Measurements from ENCODE around the gene MRPL9.

The MRPL9 gene

GRCh38 chr1:151729157-151729965 is 33.9 kb downstream of the MRPL9 start:
- Histone ChIP-seq H3K4me1 (ENCODE audit: control insufficient read depth, insufficient read depth, low read length) (peaks cover 21% of the 10 kb centered on the region), H3K9me3 (ENCODE audit: control insufficient read depth, insufficient read depth, low read length) (no peaks in the 10 kb centered on the region), H3K36me3 (ENCODE audit: control insufficient read depth, insufficient read depth, low read length) (no peaks in the 10 kb centered on the region), H3K9ac (ENCODE audit: low read depth, low read length) (no peak overlapping the region), H3K4me3 (ENCODE audit: low read depth, low read length) (no peak overlapping the region), H3K27ac (ENCODE audit: low read depth, low read length) (no peak overlapping the region), H3K27me3 (ENCODE audit: control insufficient read depth, insufficient read depth, low read length) (peaks cover 11% of the 10 kb centered on the region; the same call in 1 of the 2 replicates)

GRCh38 chr1:151728151-151729054 is 34.9 kb downstream of the MRPL9 start:
- Histone ChIP-seq H3K9ac (ENCODE audit: low read depth, low read length) (no peak overlapping the region), H3K27me3 (ENCODE audit: control insufficient read depth, insufficient read depth, low read length) (peaks cover 14% of the 10 kb centered on the region; the same call in 1 of the 2 replicates), H3K4me1 (ENCODE audit: control insufficient read depth, insufficient read depth, low read length) (peaks cover 24% of the 10 kb centered on the region), H3K27ac (ENCODE audit: low read depth, low read length) (peak overlapping the region; percentile 40), H3K36me3 (ENCODE audit: control insufficient read depth, insufficient read depth, low read length) (no peaks in the 10 kb centered on the region), H3K9me3 (ENCODE audit: control insufficient read depth, insufficient read depth, low read length) (no peaks in the 10 kb centered on the region), H3K4me3 (ENCODE audit: low read depth, low read length) (peak overlapping the region; percentile 37; the same call in 1 of the 2 replicates)

DNA sequence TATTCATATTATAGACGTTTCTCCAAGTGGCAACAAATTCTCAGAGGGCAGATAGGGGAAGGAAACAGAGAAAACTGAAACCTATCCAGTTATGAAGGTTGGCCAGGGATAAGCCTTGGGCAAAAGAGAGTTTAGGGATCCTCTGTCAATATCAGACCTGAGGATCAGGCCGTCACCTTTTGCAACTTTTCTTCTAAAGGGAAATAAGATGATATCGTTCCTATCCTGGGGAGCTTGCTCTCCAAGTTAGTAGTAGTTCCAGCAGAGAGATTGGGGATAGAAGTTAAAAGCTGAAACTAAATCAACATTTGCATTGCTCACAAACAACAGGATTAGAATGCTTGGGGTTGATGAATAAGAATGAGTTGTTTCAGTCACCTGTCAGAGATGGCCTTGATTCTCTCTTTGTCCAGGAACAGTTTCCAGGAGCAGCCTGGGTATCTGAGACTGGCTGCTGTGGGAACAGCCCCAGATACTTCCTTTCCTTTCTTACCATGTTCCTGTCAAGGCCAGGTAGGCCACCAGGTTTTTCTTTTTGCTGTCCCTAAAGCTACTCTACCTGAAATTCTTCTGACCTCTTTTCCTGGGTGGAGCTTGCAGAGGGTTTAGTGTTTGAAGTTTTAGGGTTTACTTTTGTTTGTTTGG is 39.4 kb downstream of the MRPL9 start:
- H3K27ac ChIP-seq (ENCODE audit: low read depth, low read length): peak overlapping the region; percentile 27
- no peaks in the 10 kb centered on the region for H3K36me3 ChIP-seq (ENCODE audit: control insufficient read depth, insufficient read depth, low read length)
- H3K4me1 ChIP-seq (ENCODE audit: control insufficient read depth, insufficient read depth, low read length): peaks cover 26% of the 10 kb centered on the region
- H3K27me3 ChIP-seq (ENCODE audit: control insufficient read depth, insufficient read depth, low read length): peaks cover 55% of the 10 kb centered on the region
- no peak overlapping the region for H3K4me3 ChIP-seq (ENCODE audit: low read depth, low read length)
- H3K9ac ChIP-seq (ENCODE audit: low read depth, low read length): no peak overlapping the region
- no peaks in the 10 kb centered on the region for H3K9me3 ChIP-seq (ENCODE audit: control insufficient read depth, insufficient read depth, low read length)

- no peak overlapping the region for H3K27ac ChIP-seq (ENCODE audit: low read depth, low read length)
- H3K4me1 ChIP-seq (ENCODE audit: control insufficient read depth, insufficient read depth, low read length): peaks cover 22% of the 10 kb centered on the region; the same call in 1 of the 2 replicates
- peaks cover 62% of the 10 kb centered on the region for H3K27me3 ChIP-seq (ENCODE audit: control insufficient read depth, insufficient read depth, low read length)
- H3K9ac ChIP-seq (ENCODE audit: low read depth, low read length): no peak overlapping the region
- peak overlapping the region; percentile 74 for H3K4me3 ChIP-seq (ENCODE audit: low read depth, low read length)
- H3K36me3 ChIP-seq (ENCODE audit: control insufficient read depth, insufficient read depth, low read length): no peaks in the 10 kb centered on the region
- no peaks in the 10 kb centered on the region for H3K9me3 ChIP-seq (ENCODE audit: control insufficient read depth, insufficient read depth, low read length)
These were observed 41.3 kb downstream of the MRPL9 start for GRCh38 chr1:151721788-151722510.

DNA sequence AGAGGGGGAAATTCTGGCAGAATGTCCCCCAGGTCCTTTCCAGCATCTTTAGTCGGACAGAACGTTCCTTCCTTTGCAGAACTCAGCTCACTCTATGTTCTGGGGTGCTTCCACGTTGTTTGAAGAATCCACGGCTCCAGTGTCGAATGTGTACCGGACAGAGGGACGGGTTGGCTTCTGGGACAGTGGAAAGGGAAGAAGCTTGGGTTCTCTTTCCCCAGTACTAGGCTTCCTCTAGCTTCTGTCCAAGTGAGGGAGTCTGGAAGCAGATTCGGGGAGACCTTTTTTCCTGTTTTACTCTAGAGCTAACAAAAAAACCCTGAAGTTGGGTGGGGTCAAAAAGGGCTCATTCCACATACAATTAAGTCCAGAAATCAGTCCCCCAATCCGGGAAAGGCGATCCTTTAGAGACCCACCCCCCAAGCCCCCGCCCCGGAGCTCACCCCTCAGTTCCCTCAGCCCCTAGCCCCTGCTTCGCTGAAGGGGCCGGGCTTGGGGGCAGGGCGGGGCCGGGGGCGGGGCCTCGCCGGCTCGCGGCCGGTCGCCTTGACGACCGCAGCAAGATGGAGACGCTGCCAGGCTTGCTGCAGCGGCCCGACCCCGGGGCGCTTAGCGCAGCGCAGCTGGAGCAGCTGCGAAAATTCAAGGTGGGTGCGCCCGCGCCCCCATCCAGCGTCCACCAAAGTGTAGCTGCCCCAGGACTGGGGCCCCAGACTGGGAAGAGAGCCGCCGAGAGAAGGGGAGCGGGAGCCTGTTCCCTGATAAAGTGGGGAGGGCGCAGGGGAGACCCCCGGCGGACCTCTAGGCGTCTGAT is 42.1 kb downstream of the MRPL9 start, which contains the start of gene RIIAD1:
RIIAD1 (plus strand) TSS at position 549 of the 814 bp plus-strand sequence; CDS start at position 564, 15 bp downstream.
- no peak within 1 kb of the TSS for H3K9ac ChIP-seq (ENCODE audit: low read depth, low read length)

GRCh38 chr1:151720554-151720953 is 42.7 kb downstream of the MRPL9 start:
- Histone ChIP-seq H3K9ac (ENCODE audit: low read depth, low read length) (no peak overlapping the region), H3K36me3 (ENCODE audit: control insufficient read depth, insufficient read depth, low read length) (no peaks in the 10 kb centered on the region), H3K27me3 (ENCODE audit: control insufficient read depth, insufficient read depth, low read length) (peaks cover 62% of the 10 kb centered on the region)

More for the DNA sequence above, 42.1 kb downstream of the MRPL9 start, which contains the start of gene RIIAD1:
- Histone ChIP-seq H3K4me1 (ENCODE audit: control insufficient read depth, insufficient read depth, low read length) (peaks cover 22% of the 10 kb centered on the region; the same call in 1 of the 2 replicates), H3K36me3 (ENCODE audit: control insufficient read depth, insufficient read depth, low read length) (no peaks in the 10 kb centered on the region), H3K27me3 (ENCODE audit: control insufficient read depth, insufficient read depth, low read length) (peaks cover 62% of the 10 kb centered on the region), H3K9me3 (ENCODE audit: control insufficient read depth, insufficient read depth, low read length) (no peaks in the 10 kb centered on the region), H3K27ac (ENCODE audit: low read depth, low read length) (no peak within 1 kb of the TSS), H3K4me3 (ENCODE audit: low read depth, low read length) (peak within 1 kb of the TSS; percentile 74)

GRCh38 chr1:151720125-151720524 is 43.2 kb downstream of the MRPL9 start:
- Histone ChIP-seq H3K36me3 (ENCODE audit: control insufficient read depth, insufficient read depth, low read length) (no peaks in the 10 kb centered on the region), H3K27ac (ENCODE audit: low read depth, low read length) (no peak overlapping the region), H3K9me3 (ENCODE audit: control insufficient read depth, insufficient read depth, low read length) (no peaks in the 10 kb centered on the region), H3K9ac (ENCODE audit: low read depth, low read length) (no peak overlapping the region), H3K27me3 (ENCODE audit: control insufficient read depth, insufficient read depth, low read length) (peaks cover 62% of the 10 kb centered on the region), H3K4me3 (ENCODE audit: low read depth, low read length) (no peak overlapping the region), H3K4me1 (ENCODE audit: control insufficient read depth, insufficient read depth, low read length) (peaks cover 22% of the 10 kb centered on the region; the same call in 1 of the 2 replicates)

More at GRCh38 chr1:151720554-151720953, 42.7 kb downstream of the MRPL9 start:
- Histone ChIP-seq H3K9me3 (ENCODE audit: control insufficient read depth, insufficient read depth, low read length) (no peaks in the 10 kb centered on the region), H3K4me3 (ENCODE audit: low read depth, low read length) (no peak overlapping the region), H3K27ac (ENCODE audit: low read depth, low read length) (no peak overlapping the region), H3K4me1 (ENCODE audit: control insufficient read depth, insufficient read depth, low read length) (peaks cover 22% of the 10 kb centered on the region; the same call in 1 of the 2 replicates)

GRCh38 chr1:151718666-151719065 is 44.6 kb downstream of the MRPL9 start:
- Histone ChIP-seq H3K9me3 (ENCODE audit: control insufficient read depth, insufficient read depth, low read length) (no peaks in the 10 kb centered on the region), H3K36me3 (ENCODE audit: control insufficient read depth, insufficient read depth, low read length) (no peaks in the 10 kb centered on the region), H3K4me1 (ENCODE audit: control insufficient read depth, insufficient read depth, low read length) (peaks cover 15% of the 10 kb centered on the region; the same call in 1 of the 2 replicates), H3K9ac (ENCODE audit: low read depth, low read length) (no peak overlapping the region), H3K4me3 (ENCODE audit: low read depth, low read length) (no peak overlapping the region), H3K27ac (ENCODE audit: low read depth, low read length) (no peak overlapping the region), H3K27me3 (ENCODE audit: control insufficient read depth, insufficient read depth, low read length) (peaks cover 62% of the 10 kb centered on the region)

- H3K27ac ChIP-seq (ENCODE audit: low read depth, low read length): no peak overlapping the region
- H3K4me3 ChIP-seq (ENCODE audit: low read depth, low read length): no peak overlapping the region
- no peaks in the 10 kb centered on the region for H3K36me3 ChIP-seq (ENCODE audit: control insufficient read depth, insufficient read depth, low read length)
- peaks cover 56% of the 10 kb centered on the region for H3K27me3 ChIP-seq (ENCODE audit: control insufficient read depth, insufficient read depth, low read length)
- H3K9me3 ChIP-seq (ENCODE audit: control insufficient read depth, insufficient read depth, low read length): no peaks in the 10 kb centered on the region
- no peak overlapping the region for H3K9ac ChIP-seq (ENCODE audit: low read depth, low read length)
- peaks cover 15% of the 10 kb centered on the region; the same call in 1 of the 2 replicates for H3K4me1 ChIP-seq (ENCODE audit: control insufficient read depth, insufficient read depth, low read length)
These were observed 45.3 kb downstream of the MRPL9 start for GRCh38 chr1:151718011-151718431.

Measured in HUES48 (cell line).